Measurements from ENCODE around the gene DDX20. TPM values are rescaled to one million over a fixed set of nuclear protein-coding genes. Genes with fewer than 3 reads are reported as not detected.

DDX20 gene
- total RNA-seq, 4 donors from 2014 or later: 9.5 to 19.9 (median 13.1) TPM

DNA sequence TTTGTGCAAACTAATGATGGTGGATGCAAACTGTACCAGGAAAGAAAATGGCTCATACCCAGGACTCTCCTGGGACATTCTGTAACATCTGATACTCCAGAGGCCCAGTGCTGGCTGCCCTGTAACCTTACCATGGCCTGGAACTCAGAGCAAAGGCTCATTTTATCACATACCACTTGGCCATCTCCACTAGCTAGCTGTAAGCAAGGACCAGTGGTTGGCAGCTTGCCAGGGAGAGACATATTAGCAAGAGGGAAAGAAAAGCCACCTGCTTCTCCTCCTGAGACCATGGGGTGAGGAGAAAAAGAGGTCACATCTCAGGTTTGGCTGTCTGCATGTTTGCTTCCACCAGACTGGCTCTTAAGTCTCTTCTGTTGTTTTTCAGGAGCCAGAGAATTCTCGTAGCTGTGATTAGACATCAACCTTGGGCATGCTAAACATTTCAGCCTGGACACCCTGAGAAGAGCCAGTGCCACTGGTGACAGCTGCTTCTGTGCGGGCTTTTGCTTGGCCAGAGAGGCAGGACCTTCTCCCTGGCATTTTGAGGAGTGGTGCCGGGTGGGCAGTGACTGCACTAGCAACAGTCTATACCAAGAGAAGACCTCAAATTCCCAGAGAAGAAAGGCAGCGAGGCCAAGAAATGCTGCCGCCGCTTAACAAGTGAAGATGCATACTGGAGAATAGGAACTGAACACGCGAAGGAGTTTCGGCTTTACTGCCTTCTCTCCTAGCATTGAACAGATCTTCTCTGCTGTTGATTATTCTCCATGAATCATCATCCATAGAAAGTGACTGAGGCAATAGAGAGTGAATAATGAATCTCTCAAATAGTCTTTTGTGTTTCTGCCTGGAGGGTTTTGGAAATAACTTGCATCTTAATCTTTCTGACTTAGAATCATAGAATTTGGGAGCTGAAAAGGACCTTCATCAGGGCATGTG, 9.8 kb upstream of the DDX20 start:
- no peaks in the 10 kb centered on the region for H3K9me3 ChIP-seq
- TF ChIP-seq, protein P1, sequence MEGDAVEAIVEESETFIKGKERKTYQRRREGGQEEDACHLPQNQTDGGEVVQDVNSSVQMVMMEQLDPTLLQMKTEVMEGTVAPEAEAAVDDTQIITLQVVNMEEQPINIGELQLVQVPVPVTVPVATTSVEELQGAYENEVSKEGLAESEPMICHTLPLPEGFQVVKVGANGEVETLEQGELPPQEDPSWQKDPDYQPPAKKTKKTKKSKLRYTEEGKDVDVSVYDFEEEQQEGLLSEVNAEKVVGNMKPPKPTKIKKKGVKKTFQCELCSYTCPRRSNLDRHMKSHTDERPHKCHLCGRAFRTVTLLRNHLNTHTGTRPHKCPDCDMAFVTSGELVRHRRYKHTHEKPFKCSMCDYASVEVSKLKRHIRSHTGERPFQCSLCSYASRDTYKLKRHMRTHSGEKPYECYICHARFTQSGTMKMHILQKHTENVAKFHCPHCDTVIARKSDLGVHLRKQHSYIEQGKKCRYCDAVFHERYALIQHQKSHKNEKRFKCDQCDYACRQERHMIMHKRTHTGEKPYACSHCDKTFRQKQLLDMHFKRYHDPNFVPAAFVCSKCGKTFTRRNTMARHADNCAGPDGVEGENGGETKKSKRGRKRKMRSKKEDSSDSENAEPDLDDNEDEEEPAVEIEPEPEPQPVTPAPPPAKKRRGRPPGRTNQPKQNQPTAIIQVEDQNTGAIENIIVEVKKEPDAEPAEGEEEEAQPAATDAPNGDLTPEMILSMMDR (IDR thresholded peaks at IDR 0.05): no peak
- TF ChIP-seq POLR2AphosphoS5 (IDR thresholded peaks at IDR 0.05) (no peak), EP300 (IDR thresholded peaks at IDR 0.05) (no peak), POLR2A (IDR thresholded peaks at IDR 0.05; ENCODE audit: low read depth) (no peak)
- peaks cover 3 to 16% (median 6%) of the 10 kb centered on the region in 4 donors for H3K4me1 ChIP-seq
- WGBS: 89% methylated on average over 9 of the region's 9 CpGs
- no peak overlapping the region for H3K4me3 ChIP-seq
- DNase-seq (ENCODE audit: extremely low spot score): no peak
- no peak overlapping the region for H3K27ac ChIP-seq (replicated peaks in 1 of 4)
- no peaks in the 10 kb centered on the region for H3K27me3 ChIP-seq
- intact Hi-C loops (cut with DNase I): loop anchor here (5.0 kb wide), 1 partner anchor 239 kb away; no protein-coding TSS in a partner anchor
- no peaks in the 10 kb centered on the region for H3K36me3 ChIP-seq

DNA sequence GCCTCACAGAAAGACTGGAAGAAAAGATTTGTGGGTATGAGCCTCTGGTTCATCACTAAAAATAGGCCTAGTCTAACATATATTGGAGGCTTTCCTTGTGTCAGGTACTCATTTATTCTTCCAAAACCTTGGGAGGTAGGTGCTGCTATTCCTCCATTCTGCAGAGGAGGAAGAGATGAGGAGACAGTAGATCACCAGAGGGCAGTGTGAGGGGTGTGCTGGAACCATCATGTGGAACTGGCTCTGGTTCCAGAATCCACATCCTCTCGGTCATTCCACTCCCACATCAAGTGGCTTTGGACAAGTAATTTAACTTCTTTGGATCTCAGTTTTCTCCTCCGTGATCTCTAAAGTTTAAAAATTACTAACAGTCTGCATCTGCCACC, 9.1 kb upstream of the DDX20 start:
- no peaks in the 10 kb centered on the region for H3K27me3 ChIP-seq
- H3K27ac ChIP-seq (replicated peaks in 1 of 4): no peak overlapping the region
- H3K36me3 ChIP-seq: no peaks in the 10 kb centered on the region
- H3K4me3 ChIP-seq: no peak overlapping the region
- H3K4me1 ChIP-seq: peaks cover 3 to 16% (median 8%) of the 10 kb centered on the region in 4 donors
- WGBS: 87% methylated on average over 2 of the region's 2 CpGs
- no peaks in the 10 kb centered on the region for H3K9me3 ChIP-seq
- TF ChIP-seq EP300 (IDR thresholded peaks at IDR 0.05): no peak
- no peak for DNase-seq (ENCODE audit: extremely low spot score)
- intact Hi-C loops (cut with DNase I): loop anchor here (5.0 kb wide), 1 partner anchor 239 kb away; no protein-coding TSS in a partner anchor

DNA sequence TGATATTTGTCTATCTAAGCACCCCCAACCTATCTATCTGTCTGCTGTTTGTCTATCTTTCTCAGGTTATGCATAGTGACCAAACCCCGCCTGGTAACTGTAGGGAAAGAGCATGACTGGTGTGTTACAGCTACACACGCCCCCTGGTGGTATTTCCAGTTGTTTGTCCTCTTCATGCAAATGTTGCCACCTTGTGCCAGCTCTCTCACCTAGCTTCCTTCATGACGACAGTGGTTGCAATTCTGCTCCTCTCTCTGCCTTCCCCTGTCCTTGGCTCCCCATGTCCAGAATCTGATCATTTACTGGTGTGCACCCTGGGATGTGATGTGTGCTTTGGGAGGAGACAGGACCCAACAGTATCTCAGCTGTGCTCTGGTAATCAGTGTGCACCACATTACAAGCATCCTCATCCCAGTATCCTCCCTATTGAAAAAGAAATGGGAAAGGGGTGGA, 8.4 kb upstream of the DDX20 start:
- Histone ChIP-seq H3K9me3 (no peaks in the 10 kb centered on the region), H3K36me3 (no peaks in the 10 kb centered on the region), H3K27ac (replicated peaks in 1 of 4) (no peak overlapping the region), H3K4me3 (no peak overlapping the region), H3K27me3 (no peaks in the 10 kb centered on the region), H3K4me1 (peaks cover 3 to 16% (median 8%) of the 10 kb centered on the region in 4 donors)
- intact Hi-C loops (cut with DNase I): loop anchor here (5.0 kb wide), 1 partner anchor 240 kb away; no protein-coding TSS in a partner anchor
- no peak for TF ChIP-seq POLR2A (IDR thresholded peaks at IDR 0.05; ENCODE audit: low read depth)
- TF ChIP-seq POLR2AphosphoS5 (IDR thresholded peaks at IDR 0.05): no peak
- no peak for TF ChIP-seq EP300 (IDR thresholded peaks at IDR 0.05)
- TF ChIP-seq, protein P1 (IDR thresholded peaks at IDR 0.05): peak; percentile 54 to 66 (median 65)
- DNase-seq (ENCODE audit: extremely low spot score): no peak
- 53% methylated on average over 3 of the region's 3 CpGs for WGBS

DNA sequence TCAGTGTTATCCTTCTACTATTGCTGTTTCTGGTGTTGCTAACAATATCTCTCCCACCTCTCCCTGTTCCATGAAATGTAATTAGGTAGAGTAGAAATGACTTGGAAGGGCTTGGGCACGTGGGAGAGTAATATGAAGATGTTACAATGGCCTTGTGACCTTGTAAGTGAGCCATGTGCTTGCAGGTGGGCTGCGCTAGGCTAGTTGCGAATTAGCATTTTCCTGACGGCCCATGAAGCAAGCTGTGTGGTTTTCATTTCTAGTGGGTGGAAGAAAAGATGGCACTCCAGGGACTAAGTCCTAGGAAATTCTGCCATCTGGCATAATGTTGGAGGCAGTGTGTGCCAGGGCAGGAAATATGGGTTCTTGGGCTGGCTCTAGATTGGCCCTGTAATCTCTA, 7.8 kb upstream of the DDX20 start:
- Histone ChIP-seq H3K4me1 (peaks cover 3 to 12% (median 8%) of the 10 kb centered on the region in 4 donors), H3K9me3 (no peaks in the 10 kb centered on the region), H3K27ac (replicated peaks in 1 of 4) (no peak overlapping the region), H3K36me3 (no peaks in the 10 kb centered on the region), H3K4me3 (no peak overlapping the region), H3K27me3 (no peaks in the 10 kb centered on the region)
- 87% methylated on average over 4 of the region's 4 CpGs for WGBS
- intact Hi-C loops (cut with DNase I): loop anchor here (5.0 kb wide), 1 partner anchor 241 kb away; no protein-coding TSS in a partner anchor
- TF ChIP-seq POLR2A (IDR thresholded peaks at IDR 0.05; ENCODE audit: low read depth) (no peak), POLR2AphosphoS5 (IDR thresholded peaks at IDR 0.05) (no peak), EP300 (IDR thresholded peaks at IDR 0.05) (no peak)
- TF ChIP-seq, protein P1 (IDR thresholded peaks at IDR 0.05): no peak
- no peak for DNase-seq (ENCODE audit: extremely low spot score)

DNA sequence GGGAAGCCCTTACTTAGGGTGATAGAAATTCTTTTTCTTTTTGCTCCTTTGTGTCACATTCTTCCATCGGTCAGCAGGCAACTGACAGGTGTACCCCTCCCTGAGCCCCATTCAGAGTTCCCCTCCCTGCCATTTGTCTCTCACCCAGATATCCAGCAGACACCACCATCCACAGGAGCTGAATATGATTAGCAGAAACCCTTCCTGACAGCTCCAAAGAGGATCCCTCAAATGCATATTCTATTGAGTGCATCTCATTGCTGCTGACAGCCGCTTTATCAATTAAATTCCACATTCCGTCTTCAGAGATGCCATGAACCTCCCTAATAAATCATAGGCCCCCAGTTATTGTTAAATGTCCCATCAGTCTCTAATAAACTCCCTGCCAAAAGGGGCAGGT, 6.1 kb upstream of the DDX20 start:
- Histone ChIP-seq H3K9me3 (no peaks in the 10 kb centered on the region), H3K27ac (replicated peaks in 1 of 4) (no peak overlapping the region), H3K4me3 (no peak overlapping the region), H3K4me1 (peaks cover 3 to 16% (median 5%) of the 10 kb centered on the region in 4 donors), H3K36me3 (no peaks in the 10 kb centered on the region), H3K27me3 (no peaks in the 10 kb centered on the region)
- TF ChIP-seq, protein P1 (IDR thresholded peaks at IDR 0.05): no peak
- TF ChIP-seq POLR2AphosphoS5 (IDR thresholded peaks at IDR 0.05) (no peak), POLR2A (IDR thresholded peaks at IDR 0.05; ENCODE audit: low read depth) (no peak), EP300 (IDR thresholded peaks at IDR 0.05) (no peak)
- WGBS: 73% methylated on average over 3 of the region's 3 CpGs
- intact Hi-C loops (cut with DNase I): loop anchor here (5.0 kb wide), 1 partner anchor 242 kb away; no protein-coding TSS in a partner anchor
- no peak for DNase-seq (ENCODE audit: extremely low spot score)
